ENCODE measurements around the gene ARRB2. TPM values are rescaled to one million over a fixed set of nuclear protein-coding genes. Genes with fewer than 3 reads are reported as not detected.

The ARRB2 gene
- total and polyA plus RNA-seq, 2 of the 8 experiments (the other 6 are each of a cell fraction or from before 2014, with no cell fraction given): 72.4 to 101 TPM

DNA sequence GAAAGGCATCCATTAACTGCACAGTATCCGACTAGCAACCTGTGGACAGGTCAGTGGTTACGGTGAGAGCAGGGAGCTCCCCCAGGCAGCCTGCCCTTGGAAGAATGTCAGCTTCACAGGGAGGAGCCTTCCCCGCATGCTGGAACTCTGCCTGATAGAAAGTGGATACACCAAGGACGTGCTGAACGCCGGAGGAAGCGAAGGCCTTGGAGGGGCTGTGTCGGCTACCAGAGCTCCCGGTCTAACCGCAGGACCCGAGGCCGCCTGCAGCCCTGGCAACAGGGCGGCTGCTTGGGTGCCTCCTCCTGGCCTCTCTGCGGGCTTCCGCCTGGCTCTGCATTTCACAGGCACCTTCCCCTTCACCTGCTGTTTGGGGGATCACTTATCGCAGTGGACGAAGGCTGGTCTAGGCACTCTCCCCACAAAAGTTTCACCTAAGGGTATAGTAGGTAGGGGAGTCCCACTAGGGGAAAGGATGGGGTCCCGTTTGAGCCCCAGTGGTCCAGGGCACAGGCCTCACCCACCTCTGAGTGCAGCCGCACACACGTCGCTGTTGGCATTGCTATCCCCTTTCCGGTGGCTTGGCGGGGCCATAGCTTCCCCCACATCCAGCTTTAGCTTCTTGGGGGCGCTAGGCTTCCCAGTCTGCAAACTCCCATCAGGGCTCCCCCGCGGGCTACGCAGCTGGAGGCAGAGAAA, 36.3 kb upstream of the ARRB2 start (continued):
- TF ChIP-seq, protein P1, sequence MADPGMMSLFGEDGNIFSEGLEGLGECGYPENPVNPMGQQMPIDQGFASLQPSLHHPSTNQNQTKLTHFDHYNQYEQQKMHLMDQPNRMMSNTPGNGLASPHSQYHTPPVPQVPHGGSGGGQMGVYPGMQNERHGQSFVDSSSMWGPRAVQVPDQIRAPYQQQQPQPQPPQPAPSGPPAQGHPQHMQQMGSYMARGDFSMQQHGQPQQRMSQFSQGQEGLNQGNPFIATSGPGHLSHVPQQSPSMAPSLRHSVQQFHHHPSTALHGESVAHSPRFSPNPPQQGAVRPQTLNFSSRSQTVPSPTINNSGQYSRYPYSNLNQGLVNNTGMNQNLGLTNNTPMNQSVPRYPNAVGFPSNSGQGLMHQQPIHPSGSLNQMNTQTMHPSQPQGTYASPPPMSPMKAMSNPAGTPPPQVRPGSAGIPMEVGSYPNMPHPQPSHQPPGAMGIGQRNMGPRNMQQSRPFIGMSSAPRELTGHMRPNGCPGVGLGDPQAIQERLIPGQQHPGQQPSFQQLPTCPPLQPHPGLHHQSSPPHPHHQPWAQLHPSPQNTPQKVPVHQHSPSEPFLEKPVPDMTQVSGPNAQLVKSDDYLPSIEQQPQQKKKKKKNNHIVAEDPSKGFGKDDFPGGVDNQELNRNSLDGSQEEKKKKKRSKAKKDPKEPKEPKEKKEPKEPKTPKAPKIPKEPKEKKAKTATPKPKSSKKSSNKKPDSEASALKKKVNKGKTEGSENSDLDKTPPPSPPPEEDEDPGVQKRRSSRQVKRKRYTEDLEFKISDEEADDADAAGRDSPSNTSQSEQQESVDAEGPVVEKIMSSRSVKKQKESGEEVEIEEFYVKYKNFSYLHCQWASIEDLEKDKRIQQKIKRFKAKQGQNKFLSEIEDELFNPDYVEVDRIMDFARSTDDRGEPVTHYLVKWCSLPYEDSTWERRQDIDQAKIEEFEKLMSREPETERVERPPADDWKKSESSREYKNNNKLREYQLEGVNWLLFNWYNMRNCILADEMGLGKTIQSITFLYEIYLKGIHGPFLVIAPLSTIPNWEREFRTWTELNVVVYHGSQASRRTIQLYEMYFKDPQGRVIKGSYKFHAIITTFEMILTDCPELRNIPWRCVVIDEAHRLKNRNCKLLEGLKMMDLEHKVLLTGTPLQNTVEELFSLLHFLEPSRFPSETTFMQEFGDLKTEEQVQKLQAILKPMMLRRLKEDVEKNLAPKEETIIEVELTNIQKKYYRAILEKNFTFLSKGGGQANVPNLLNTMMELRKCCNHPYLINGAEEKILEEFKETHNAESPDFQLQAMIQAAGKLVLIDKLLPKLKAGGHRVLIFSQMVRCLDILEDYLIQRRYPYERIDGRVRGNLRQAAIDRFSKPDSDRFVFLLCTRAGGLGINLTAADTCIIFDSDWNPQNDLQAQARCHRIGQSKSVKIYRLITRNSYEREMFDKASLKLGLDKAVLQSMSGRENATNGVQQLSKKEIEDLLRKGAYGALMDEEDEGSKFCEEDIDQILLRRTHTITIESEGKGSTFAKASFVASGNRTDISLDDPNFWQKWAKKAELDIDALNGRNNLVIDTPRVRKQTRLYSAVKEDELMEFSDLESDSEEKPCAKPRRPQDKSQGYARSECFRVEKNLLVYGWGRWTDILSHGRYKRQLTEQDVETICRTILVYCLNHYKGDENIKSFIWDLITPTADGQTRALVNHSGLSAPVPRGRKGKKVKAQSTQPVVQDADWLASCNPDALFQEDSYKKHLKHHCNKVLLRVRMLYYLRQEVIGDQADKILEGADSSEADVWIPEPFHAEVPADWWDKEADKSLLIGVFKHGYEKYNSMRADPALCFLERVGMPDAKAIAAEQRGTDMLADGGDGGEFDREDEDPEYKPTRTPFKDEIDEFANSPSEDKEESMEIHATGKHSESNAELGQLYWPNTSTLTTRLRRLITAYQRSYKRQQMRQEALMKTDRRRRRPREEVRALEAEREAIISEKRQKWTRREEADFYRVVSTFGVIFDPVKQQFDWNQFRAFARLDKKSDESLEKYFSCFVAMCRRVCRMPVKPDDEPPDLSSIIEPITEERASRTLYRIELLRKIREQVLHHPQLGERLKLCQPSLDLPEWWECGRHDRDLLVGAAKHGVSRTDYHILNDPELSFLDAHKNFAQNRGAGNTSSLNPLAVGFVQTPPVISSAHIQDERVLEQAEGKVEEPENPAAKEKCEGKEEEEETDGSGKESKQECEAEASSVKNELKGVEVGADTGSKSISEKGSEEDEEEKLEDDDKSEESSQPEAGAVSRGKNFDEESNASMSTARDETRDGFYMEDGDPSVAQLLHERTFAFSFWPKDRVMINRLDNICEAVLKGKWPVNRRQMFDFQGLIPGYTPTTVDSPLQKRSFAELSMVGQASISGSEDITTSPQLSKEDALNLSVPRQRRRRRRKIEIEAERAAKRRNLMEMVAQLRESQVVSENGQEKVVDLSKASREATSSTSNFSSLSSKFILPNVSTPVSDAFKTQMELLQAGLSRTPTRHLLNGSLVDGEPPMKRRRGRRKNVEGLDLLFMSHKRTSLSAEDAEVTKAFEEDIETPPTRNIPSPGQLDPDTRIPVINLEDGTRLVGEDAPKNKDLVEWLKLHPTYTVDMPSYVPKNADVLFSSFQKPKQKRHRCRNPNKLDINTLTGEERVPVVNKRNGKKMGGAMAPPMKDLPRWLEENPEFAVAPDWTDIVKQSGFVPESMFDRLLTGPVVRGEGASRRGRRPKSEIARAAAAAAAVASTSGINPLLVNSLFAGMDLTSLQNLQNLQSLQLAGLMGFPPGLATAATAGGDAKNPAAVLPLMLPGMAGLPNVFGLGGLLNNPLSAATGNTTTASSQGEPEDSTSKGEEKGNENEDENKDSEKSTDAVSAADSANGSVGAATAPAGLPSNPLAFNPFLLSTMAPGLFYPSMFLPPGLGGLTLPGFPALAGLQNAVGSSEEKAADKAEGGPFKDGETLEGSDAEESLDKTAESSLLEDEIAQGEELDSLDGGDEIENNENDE (IDR thresholded peaks at IDR 0.05; ENCODE audit: insufficient replicate concordance, low read length): no peak
- TF ChIP-seq RAD21 (IDR thresholded peaks at IDR 0.05 in 1 of 2, conservative IDR thresholded peaks at IDR 0.05 in 1 of 2; ENCODE audit: low read depth in 2 of 2, low read length in 2 of 2) (no peak), RBBP5 (IDR thresholded peaks at IDR 0.05; ENCODE audit: borderline replicate concordance, low read depth, low read length) (no peak), CREB1 (IDR thresholded peaks at IDR 0.05) (no peak), RXRA (IDR thresholded peaks at IDR 0.05; ENCODE audit: insufficient read depth, low read depth, low read length) (no peak), SIX5 (IDR thresholded peaks at IDR 0.05; ENCODE audit: low read depth, low read length) (no peak)

All from H1 (cell line).